C4-2B (cell line): Measurements from ENCODE around the gene PITPNM3.

Source experiments
- H3K27ac ChIP-seq: fragments of 450-650 bp; 2 replicates; pipeline ENCODE4 v1.5.1; 2017
- CTCF ChIP-seq: fragments of 450-650 bp; conservative IDR thresholded peaks from 2 replicates; pipeline ENCODE4 v1.5.1; 2017; ENCODE audit warnings: mild to moderate bottlenecking
- ZFX ChIP-seq: fragments of 450-650 bp; IDR thresholded peaks from 2 replicates; pipeline ENCODE4 v1.6.1; 2017

The PITPNM3 gene

DNA sequence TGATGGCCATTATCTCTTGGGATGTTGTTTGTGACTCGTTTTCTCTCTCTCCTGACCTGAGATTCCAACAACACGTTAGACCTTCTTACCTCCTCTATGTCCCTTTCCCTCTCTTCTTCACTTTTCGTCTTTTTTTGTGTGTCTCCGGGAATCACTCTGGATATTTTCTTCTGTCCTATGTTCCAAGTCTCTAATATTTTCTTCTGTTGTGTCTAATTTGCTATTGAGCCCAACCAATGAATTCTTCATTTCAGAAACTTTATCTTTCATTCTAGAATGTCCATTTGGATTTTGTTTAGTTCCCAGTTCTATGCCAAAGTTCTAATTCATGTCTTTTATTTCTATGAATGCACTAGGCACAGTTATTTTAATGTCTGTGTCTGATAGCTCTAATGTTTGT lies 27.1 kb upstream of the PITPNM3 start:
- no peak for TF ChIP-seq ZFX
- TF ChIP-seq CTCF = no peak
- H3K27ac ChIP-seq = no peak overlapping the region

DNA sequence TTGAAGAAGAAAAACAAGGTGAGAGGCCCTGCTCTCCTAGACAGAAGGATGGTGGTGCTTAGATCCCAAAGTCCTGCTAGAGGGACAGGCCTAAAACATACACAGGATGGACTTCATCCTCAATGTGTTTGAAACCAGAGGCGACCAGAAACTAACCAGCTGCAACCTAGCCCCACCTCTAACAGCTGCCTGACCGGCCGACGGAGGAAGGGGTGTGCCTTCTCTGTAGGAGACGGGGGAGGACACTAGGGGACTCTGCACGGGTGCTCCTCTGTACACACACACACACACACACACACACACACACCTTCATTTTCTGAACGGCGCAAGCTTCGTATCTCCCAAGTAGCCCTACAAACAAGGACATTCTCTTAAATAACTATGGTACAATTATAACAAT lies 24.3 kb upstream of the PITPNM3 start:
- no peak overlapping the region for H3K27ac ChIP-seq

GRCh38 chr17:6578491-6578890 lies 22.1 kb upstream of the PITPNM3 start:
- no peak overlapping the region for H3K27ac ChIP-seq
- TF ChIP-seq ZFX (no peak), CTCF (no peak)

More for the DNA sequence above, 24.3 kb upstream of the PITPNM3 start:
- no peak for TF ChIP-seq ZFX
- TF ChIP-seq CTCF = no peak

GRCh38 chr17:6577686-6578263 lies 21.4 kb upstream of the PITPNM3 start:
- TF ChIP-seq CTCF = no peak
- TF ChIP-seq ZFX = no peak
- 0 out of 2 replicates have a peak overlapping the region, but pooled peaks have one; percentile 25 for H3K27ac ChIP-seq

DNA sequence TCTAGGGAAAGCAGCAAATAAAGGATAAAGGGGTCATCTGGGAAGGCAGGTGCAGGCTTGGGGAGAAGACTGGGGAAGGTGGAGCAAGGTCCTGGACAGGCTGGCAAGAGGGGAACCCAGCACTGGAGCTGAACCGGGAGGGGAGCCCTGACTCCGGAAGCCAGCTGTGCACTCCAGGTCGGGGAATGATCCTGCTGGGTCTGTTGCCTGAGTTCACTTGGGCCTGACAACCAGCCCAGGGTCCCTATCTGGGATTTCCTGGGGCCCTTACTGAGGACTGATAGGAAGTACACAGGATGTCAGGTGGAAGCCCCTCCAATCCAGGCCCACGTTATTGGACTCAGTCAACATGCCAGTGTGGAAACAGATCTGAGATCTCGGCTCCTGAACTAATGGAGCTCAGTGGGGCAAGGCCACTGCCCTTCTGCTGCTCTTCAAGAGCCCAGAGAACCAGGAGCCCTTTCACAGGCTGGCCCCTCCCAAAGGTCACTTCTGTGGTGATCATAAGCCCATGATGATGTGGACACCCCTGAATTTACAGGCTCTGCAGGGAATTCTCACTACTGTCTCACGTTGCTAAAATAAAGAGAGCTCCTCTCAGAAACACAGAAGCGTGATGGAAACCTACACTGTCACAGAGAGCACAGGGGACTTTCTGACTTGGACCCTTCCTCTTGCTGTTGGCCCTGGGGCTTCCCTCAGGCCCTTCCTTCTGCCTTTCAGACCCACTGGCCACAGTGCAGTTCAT lies 19.9 kb upstream of the PITPNM3 start:
- TF ChIP-seq ZFX (no peak), CTCF (no peak)
- H3K27ac ChIP-seq = no peak overlapping the region

GRCh38 chr17:6575596-6575988 lies 19.2 kb upstream of the PITPNM3 start:
- TF ChIP-seq ZFX = no peak
- no peak for TF ChIP-seq CTCF
- no peak overlapping the region for H3K27ac ChIP-seq
